ENCODE measurements around the gene SEPTIN2. TPM values are rescaled to one million over a fixed set of nuclear protein-coding genes. Genes with fewer than 3 reads are reported as not detected.

Gene SEPTIN2
- total and polyA plus RNA-seq, 10 of the 15 experiments (the other 5 are each of a cell fraction or from before 2014, with no cell fraction given) = 169 to 474 (median 269) TPM

DNA sequence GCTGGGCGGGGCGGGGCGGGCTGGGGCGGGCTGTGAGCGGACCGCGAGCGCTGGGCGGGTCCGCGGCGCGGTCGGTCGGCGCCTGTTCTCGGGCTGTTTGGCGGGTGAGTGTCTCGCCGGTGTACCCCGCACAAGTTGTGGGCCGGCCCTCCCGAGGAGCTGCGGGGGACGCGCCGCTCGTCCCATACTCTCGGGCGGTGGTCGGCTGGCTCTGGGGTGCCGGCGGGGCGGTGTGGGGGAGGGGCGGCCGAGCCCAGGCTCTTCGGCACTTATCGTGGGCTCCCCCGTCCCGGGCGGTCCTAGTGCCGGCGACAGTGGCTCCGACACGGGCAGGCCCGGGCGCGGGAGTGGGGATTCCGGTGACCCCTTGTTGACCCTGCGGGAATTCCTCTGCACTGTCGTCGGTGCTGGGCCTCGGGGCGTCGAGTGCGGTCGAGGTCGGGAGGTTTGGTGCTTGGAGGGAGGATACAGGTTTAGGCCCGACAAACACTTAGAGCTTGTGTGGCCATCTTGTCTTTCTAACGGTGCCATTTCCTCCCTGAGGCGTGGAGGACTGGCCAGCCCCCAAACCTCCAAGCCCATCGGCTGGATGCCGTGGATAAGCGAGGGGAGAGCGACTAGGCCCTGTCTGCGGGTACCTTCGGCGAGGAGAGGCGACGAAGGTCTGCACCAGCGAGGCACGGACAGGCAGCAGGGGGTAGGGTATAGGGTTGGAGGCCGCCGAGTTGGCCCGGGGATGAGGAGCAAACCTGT lies at the start of gene SEPTIN2 (continued):
- TF ChIP-seq TCF7 (IDR thresholded peaks at IDR 0.05; ENCODE audit: borderline replicate concordance) (no peak), RAD21 (IDR thresholded peaks at IDR 0.05; ENCODE audit: insufficient read depth, low read depth, low read length) (no peak), HDAC2 (IDR thresholded peaks at IDR 0.05) (no peak), RCOR1 (conservative IDR thresholded peaks at IDR 0.05; ENCODE audit: low read depth, low read length) (no peak), IKZF2 (IDR thresholded peaks at IDR 0.05) (peak in 1 of 2 experiments; percentile 45; a peak in 2 of 4 replicates), CBX3 (IDR thresholded peaks at IDR 0.05; ENCODE audit: borderline replicate concordance, low read depth) (no peak), SUZ12 (IDR thresholded peaks at IDR 0.05; ENCODE audit: unreplicated experiment) (no peak), RUNX3 (IDR thresholded peaks at IDR 0.05; ENCODE audit: low read length) (no peak), STAT1 (conservative IDR thresholded peaks at IDR 0.05) (no peak), IKZF1 (conservative IDR thresholded peaks at IDR 0.05) (0 out of 2 replicates have a peak, but pooled peaks have one; percentile 34), SMAD1 (IDR thresholded peaks at IDR 0.05; ENCODE audit: low read depth, partially characterized antibody) (no peak), SMAD5 (IDR thresholded peaks at IDR 0.05; ENCODE audit: low read depth) (no peak), POLR2AphosphoS2 (IDR thresholded peaks at IDR 0.05; ENCODE audit: low read depth, low read length) (no peak), BMI1 (IDR thresholded peaks at IDR 0.05; ENCODE audit: borderline replicate concordance) (no peak), MEF2B (IDR thresholded peaks at IDR 0.05; ENCODE audit: partially characterized antibody, poor library complexity, severe bottlenecking) (no peak), ESRRA (IDR thresholded peaks at IDR 0.05; ENCODE audit: low read length) (no peak), JUNB (IDR thresholded peaks at IDR 0.05) (no peak), RBBP5 (conservative IDR thresholded peaks at IDR 0.05) (no peak)
- TF ChIP-seq, protein P1, sequence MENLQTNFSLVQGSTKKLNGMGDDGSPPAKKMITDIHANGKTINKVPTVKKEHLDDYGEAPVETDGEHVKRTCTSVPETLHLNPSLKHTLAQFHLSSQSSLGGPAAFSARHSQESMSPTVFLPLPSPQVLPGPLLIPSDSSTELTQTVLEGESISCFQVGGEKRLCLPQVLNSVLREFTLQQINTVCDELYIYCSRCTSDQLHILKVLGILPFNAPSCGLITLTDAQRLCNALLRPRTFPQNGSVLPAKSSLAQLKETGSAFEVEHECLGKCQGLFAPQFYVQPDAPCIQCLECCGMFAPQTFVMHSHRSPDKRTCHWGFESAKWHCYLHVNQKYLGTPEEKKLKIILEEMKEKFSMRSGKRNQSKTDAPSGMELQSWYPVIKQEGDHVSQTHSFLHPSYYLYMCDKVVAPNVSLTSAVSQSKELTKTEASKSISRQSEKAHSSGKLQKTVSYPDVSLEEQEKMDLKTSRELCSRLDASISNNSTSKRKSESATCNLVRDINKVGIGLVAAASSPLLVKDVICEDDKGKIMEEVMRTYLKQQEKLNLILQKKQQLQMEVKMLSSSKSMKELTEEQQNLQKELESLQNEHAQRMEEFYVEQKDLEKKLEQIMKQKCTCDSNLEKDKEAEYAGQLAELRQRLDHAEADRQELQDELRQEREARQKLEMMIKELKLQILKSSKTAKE (IDR thresholded peaks at IDR 0.05; ENCODE audit: low read depth, poor library complexity, severe bottlenecking) = peak; percentile 46
- TF ChIP-seq, protein P2, sequence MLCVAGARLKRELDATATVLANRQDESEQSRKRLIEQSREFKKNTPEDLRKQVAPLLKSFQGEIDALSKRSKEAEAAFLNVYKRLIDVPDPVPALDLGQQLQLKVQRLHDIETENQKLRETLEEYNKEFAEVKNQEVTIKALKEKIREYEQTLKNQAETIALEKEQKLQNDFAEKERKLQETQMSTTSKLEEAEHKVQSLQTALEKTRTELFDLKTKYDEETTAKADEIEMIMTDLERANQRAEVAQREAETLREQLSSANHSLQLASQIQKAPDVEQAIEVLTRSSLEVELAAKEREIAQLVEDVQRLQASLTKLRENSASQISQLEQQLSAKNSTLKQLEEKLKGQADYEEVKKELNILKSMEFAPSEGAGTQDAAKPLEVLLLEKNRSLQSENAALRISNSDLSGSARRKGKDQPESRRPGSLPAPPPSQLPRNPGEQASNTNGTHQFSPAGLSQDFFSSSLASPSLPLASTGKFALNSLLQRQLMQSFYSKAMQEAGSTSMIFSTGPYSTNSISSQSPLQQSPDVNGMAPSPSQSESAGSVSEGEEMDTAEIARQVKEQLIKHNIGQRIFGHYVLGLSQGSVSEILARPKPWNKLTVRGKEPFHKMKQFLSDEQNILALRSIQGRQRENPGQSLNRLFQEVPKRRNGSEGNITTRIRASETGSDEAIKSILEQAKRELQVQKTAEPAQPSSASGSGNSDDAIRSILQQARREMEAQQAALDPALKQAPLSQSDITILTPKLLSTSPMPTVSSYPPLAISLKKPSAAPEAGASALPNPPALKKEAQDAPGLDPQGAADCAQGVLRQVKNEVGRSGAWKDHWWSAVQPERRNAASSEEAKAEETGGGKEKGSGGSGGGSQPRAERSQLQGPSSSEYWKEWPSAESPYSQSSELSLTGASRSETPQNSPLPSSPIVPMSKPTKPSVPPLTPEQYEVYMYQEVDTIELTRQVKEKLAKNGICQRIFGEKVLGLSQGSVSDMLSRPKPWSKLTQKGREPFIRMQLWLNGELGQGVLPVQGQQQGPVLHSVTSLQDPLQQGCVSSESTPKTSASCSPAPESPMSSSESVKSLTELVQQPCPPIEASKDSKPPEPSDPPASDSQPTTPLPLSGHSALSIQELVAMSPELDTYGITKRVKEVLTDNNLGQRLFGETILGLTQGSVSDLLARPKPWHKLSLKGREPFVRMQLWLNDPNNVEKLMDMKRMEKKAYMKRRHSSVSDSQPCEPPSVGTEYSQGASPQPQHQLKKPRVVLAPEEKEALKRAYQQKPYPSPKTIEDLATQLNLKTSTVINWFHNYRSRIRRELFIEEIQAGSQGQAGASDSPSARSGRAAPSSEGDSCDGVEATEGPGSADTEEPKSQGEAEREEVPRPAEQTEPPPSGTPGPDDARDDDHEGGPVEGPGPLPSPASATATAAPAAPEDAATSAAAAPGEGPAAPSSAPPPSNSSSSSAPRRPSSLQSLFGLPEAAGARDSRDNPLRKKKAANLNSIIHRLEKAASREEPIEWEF (IDR thresholded peaks at IDR 0.05; ENCODE audit: insufficient replicate concordance, low read depth, low read length) = no peak
- TF ChIP-seq, protein P3, sequence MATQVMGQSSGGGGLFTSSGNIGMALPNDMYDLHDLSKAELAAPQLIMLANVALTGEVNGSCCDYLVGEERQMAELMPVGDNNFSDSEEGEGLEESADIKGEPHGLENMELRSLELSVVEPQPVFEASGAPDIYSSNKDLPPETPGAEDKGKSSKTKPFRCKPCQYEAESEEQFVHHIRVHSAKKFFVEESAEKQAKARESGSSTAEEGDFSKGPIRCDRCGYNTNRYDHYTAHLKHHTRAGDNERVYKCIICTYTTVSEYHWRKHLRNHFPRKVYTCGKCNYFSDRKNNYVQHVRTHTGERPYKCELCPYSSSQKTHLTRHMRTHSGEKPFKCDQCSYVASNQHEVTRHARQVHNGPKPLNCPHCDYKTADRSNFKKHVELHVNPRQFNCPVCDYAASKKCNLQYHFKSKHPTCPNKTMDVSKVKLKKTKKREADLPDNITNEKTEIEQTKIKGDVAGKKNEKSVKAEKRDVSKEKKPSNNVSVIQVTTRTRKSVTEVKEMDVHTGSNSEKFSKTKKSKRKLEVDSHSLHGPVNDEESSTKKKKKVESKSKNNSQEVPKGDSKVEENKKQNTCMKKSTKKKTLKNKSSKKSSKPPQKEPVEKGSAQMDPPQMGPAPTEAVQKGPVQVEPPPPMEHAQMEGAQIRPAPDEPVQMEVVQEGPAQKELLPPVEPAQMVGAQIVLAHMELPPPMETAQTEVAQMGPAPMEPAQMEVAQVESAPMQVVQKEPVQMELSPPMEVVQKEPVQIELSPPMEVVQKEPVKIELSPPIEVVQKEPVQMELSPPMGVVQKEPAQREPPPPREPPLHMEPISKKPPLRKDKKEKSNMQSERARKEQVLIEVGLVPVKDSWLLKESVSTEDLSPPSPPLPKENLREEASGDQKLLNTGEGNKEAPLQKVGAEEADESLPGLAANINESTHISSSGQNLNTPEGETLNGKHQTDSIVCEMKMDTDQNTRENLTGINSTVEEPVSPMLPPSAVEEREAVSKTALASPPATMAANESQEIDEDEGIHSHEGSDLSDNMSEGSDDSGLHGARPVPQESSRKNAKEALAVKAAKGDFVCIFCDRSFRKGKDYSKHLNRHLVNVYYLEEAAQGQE (IDR thresholded peaks at IDR 0.05; ENCODE audit: low read depth, low read length) = no peak

Data from GM12878 (cell line).